HG03196 (cell line): ENCODE results near the gene RAD51B.

ENCODE experiments used
- ATAC-seq: cut with Tn5 transposase; IDR thresholded peaks from one replicate; pipeline ENCODE4 v1.9.1; 2021; ENCODE audit not compliant: unreplicated experiment

Gene RAD51B

GRCh38 chr14:68684466-68685418 is 865.2 kb downstream of the RAD51B start:
- ATAC-seq, result no peak

- peak; percentile 66 for ATAC-seq
Observed at GRCh38 chr14:68685419-68686204, 866.0 kb downstream of the RAD51B start.

GRCh38 chr14:68686205-68686465 is 866.6 kb downstream of the RAD51B start:
- ATAC-seq, result no peak

- no peak for ATAC-seq
Observed at GRCh38 chr14:68686724-68687123, 867.1 kb downstream of the RAD51B start.

- no peak for ATAC-seq
Observed at GRCh38 chr14:68687746-68688145, 868.2 kb downstream of the RAD51B start.

GRCh38 chr14:68688872-68689371 is 869.3 kb downstream of the RAD51B start:
- ATAC-seq, result no peak

GRCh38 chr14:68689511-68689910 is 869.9 kb downstream of the RAD51B start:
- no peak for ATAC-seq

GRCh38 chr14:68690089-68690958 is 870.7 kb downstream of the RAD51B start:
- no peak for ATAC-seq

- ATAC-seq, result no peak
Observed at GRCh38 chr14:68691031-68691791, 871.6 kb downstream of the RAD51B start.

GRCh38 chr14:68691792-68692118 is 872.2 kb downstream of the RAD51B start:
- ATAC-seq, result no peak

- no peak for ATAC-seq
Observed at GRCh38 chr14:68692216-68692615, 872.6 kb downstream of the RAD51B start.

GRCh38 chr14:68692916-68693771 is 873.6 kb downstream of the RAD51B start:
- ATAC-seq, result no peak

- ATAC-seq, result no peak
Observed at GRCh38 chr14:68693926-68694325, 874.3 kb downstream of the RAD51B start.

GRCh38 chr14:68694516-68695235 is 875.1 kb downstream of the RAD51B start:
- no peak for ATAC-seq

- peak; percentile 83 for ATAC-seq
Observed at GRCh38 chr14:68695326-68695768, 875.8 kb downstream of the RAD51B start.

- ATAC-seq, result no peak
Observed at GRCh38 chr14:68695856-68696255, 876.3 kb downstream of the RAD51B start.

GRCh38 chr14:68696266-68696665 is 876.7 kb downstream of the RAD51B start:
- no peak for ATAC-seq

- no peak for ATAC-seq
Observed at GRCh38 chr14:68696721-68697495, 877.3 kb downstream of the RAD51B start.
